Measurements from ENCODE around the gene SNRNP70.

DNA sequence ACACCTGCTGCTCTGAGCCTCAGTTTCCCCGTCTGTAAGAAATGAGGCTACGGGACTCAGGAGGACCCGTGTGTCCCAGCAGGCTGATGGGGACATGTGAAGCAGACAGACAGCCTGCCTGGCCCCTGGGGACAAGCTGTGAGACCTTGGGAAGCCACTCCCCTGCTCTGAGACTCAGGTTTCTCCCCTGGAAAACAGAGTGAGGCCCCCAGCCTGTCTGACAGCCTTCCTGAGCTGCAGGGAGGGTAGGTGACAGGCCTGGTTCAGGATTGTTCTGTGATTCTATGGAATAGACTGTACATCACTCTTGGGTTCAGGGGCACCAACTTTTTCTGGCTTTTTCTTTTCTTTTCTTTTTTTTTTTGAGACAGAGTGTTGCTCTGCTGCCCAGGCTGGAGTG is 17.7 kb upstream of the SNRNP70 start:
- TF ChIP-seq, protein P1, sequence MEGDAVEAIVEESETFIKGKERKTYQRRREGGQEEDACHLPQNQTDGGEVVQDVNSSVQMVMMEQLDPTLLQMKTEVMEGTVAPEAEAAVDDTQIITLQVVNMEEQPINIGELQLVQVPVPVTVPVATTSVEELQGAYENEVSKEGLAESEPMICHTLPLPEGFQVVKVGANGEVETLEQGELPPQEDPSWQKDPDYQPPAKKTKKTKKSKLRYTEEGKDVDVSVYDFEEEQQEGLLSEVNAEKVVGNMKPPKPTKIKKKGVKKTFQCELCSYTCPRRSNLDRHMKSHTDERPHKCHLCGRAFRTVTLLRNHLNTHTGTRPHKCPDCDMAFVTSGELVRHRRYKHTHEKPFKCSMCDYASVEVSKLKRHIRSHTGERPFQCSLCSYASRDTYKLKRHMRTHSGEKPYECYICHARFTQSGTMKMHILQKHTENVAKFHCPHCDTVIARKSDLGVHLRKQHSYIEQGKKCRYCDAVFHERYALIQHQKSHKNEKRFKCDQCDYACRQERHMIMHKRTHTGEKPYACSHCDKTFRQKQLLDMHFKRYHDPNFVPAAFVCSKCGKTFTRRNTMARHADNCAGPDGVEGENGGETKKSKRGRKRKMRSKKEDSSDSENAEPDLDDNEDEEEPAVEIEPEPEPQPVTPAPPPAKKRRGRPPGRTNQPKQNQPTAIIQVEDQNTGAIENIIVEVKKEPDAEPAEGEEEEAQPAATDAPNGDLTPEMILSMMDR (conservative IDR thresholded peaks at IDR 0.05 in 1 of 2, IDR thresholded peaks at IDR 0.05 in 1 of 2; ENCODE audit: extremely low read depth in 1 of 2, insufficient read depth in 1 of 2, low read depth in 1 of 2, low read length in 2 of 2): no peak
- no peak for TF ChIP-seq EZH2 (IDR thresholded peaks at IDR 0.05; ENCODE audit: borderline replicate concordance, low read length)

All from mammary epithelial cell (primary cell).